Thyroid gland (tissue), 4 donors: ENCODE data around the gene CLDN17.

Experiments used
- CTCF ChIP-seq, 6 experiments: fragments of 200-600 bp in 3 of 6; fragments of 450-650 bp in 3 of 6; sonication (generic) in 3 of 6; IDR thresholded peaks; one replicate each; pipeline ENCODE4 v1.5.1; 2016 to 2019; ENCODE audit warnings: antibody characterized with exemption in 6 of 6, mild to moderate bottlenecking in 2 of 6, inconsistent platforms in 1 of 6, moderate library complexity in 1 of 6
- POLR2A ChIP-seq, 2 donors: fragments of 450-650 bp; IDR thresholded peaks; one replicate each; pipeline ENCODE4 v1.6.1; 2017; ENCODE audit warnings: antibody characterized with exemption in 2 of 2, mild to moderate bottlenecking in 2 of 2, moderate library complexity in 1 of 2

GRCh38 chr21:30211071-30211470 is 44.5 kb upstream of the CLDN17 start:
- no peak for TF ChIP-seq POLR2A (IDR thresholded peaks at IDR 0.05)
- TF ChIP-seq CTCF (IDR thresholded peaks at IDR 0.05) = no peak
